Caki2 (cell line): ENCODE measurements around the gene ALDOA. TPM values are rescaled to one million over a fixed set of nuclear protein-coding genes. Genes with fewer than 3 reads are reported as not detected.
"Not testable (repeated sequence)": the region's sequence is repeated elsewhere in the genome, so short reads cannot be mapped to it uniquely, and the experiment has no call there.

ENCODE experiments used
- DNase-seq: peaks from one replicate; pipeline ENCODE4 v3.0.0-alpha.2; 2015; ENCODE audit warnings: low read depth
- in situ Hi-C: cut with HindIII; loops from 2 replicates; pipeline ENCODE4 v1.10.0; 2016; ENCODE audit warnings: low sequenced_read_pairs, low pct_unique_long_range_greater_than_20kb, mixed read lengths
- total RNA-seq: library from RNA; depleted of rRNA; stranded (reverse); fragments of >200 nt; shearing (Covaris generic); gene quantifications from 2 replicates; pipeline ENCODE4 v1.2.3, GENCODE V29; 2014; ENCODE audit warnings: low replicate concordance; rRNA removed

Gene ALDOA
- total RNA-seq: 1,849 and 1,917 TPM in 2 replicates

DNA sequence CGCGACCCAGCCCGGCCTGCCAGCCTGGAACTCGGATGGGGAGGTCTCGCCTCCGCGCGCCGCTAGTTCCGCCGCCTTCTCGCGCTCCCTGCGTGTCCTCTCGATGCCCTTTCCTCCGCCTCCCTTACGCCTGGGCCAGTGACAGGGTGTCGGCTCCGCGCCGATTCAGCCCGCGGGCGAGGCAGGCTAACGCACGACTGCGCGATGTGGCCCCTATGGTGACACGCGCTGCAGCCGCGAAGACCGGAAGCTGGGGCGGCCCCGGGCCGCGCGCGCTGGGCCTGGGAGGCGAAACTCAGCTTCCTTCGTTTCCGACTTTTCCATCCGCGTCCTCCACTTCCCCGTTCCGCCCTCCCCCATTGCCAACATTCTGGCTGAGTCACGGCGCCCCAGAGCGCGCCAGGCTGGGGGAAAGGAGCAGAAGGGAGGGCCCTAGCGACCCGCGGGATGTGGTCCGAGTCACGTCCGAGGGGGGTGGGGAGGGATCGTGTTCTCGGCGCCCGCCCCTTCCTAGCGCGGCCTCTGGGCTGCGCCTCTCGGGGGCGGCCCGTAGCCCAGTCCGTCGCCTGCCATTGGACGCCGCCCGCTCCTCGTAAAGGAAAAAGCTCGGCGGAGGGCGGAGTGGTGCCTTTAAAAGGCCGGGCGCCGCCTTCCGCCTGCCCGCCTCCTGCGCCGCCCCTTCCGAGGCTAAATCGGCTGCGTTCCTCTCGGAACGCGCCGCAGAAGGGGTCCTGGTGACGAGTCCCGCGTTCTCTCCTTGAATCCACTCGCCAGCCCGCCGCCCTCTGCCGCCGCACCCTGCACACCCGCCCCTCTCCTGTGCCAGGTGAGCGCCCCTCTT lies at the start of gene ALDOA:
TSS of gene ALDOA (plus strand) at position 659 of the 841 bp plus-strand sequence. CDS start 1,138 bp downstream, outside the sequence.
- DNase-seq: peak; percentile 100
- in situ Hi-C loops: no loop called here

GRCh38 chr16:30016555-30017276 lies 48.8 kb upstream of the ALDOA start:
- DNase-seq: no peak

GRCh38 chr16:30017277-30017656 lies 48.3 kb upstream of the ALDOA start:
- in situ Hi-C loops: no loop called here
- DNase-seq: no peak

More at GRCh38 chr16:30016555-30017276, 48.8 kb upstream of the ALDOA start:
- in situ Hi-C loops: no loop called here

- in situ Hi-C loops, DNase-seq: not testable (repeated sequence)
Observed at GRCh38 chr16:30017937-30018336, 47.6 kb upstream of the ALDOA start.

DNA sequence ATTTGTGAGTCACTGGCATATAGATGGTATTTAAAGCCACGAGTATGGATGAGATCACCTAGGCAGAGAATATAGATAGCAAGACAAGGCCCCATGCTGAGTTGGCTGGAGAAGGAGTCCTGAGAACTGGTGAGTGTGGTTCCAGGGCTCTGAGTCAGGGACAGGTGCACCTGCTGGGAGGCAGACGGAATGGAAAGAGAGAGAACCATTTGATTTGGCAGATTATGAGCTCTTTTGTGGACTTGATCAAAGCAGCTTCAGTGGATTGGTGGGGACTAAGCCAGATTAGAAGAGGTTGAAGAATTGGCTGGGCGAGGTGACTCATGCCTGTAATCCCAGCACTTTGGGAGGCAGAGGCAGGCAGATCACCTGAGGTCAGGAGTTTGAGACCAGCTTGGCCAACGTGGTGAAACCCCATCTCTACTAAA lies 46.8 kb upstream of the ALDOA start:
- in situ Hi-C loops: no loop called here
- DNase-seq: no peak

- no peak for DNase-seq
- in situ Hi-C loops: no loop called here
Observed at GRCh38 chr16:30022887-30023286, 42.7 kb upstream of the ALDOA start, which contains the start of gene C16orf92. C16orf92 (plus strand) TSS chr16:30023198; CDS start chr16:30023341, 143 bp downstream.

GRCh38 chr16:30023586-30023985 lies 42.0 kb upstream of the ALDOA start:
- no peak for DNase-seq
- in situ Hi-C loops: no loop called here

GRCh38 chr16:30024451-30024850 lies 41.1 kb upstream of the ALDOA start:
- in situ Hi-C loops: no loop called here
- DNase-seq: no peak

GRCh38 chr16:30025156-30025555 lies 40.4 kb upstream of the ALDOA start:
- in situ Hi-C loops: no loop called here
- no peak for DNase-seq

GRCh38 chr16:30025574-30025973 lies 40.0 kb upstream of the ALDOA start:
- in situ Hi-C loops: no loop called here
- no peak for DNase-seq

DNA sequence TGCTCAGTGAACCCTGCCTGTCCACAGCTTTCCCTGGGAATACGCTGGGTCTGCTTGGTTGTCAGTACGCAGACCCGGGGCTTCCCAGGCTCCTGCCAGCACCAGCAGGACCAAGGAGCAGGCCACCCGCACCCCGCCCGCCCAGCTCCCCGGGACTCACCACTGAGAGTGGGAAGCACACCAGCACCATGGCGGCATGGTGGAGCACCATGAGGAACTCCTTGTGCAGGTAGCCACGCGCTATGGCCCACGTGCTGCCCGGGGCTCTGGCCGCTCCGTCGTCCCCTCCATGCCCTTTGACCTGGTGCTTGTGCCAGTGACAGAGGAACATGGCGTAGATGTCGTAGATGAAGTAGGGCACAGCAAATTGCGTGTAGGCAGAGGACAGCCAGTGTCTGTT lies 39.1 kb upstream of the ALDOA start:
- DNase-seq: no peak
- in situ Hi-C loops: no loop called here

GRCh38 chr16:30027588-30028437 lies 37.7 kb upstream of the ALDOA start:
- DNase-seq: no peak
- in situ Hi-C loops: no loop called here

GRCh38 chr16:30028438-30029076 lies 37.0 kb upstream of the ALDOA start:
- in situ Hi-C loops: no loop called here
- DNase-seq: peak; percentile 49

- in situ Hi-C loops: no loop called here
Observed at GRCh38 chr16:30030011-30030685, 35.4 kb upstream of the ALDOA start.

GRCh38 chr16:30030841-30031413 lies 34.6 kb upstream of the ALDOA start, which contains the start of gene TLCD3B:
TLCD3B (minus strand) TSS chr16:30031271; CDS start chr16:30030527, 744 bp downstream.
- no peak for DNase-seq
- in situ Hi-C loops: no loop called here

More at GRCh38 chr16:30030011-30030685, 35.4 kb upstream of the ALDOA start:
- no peak for DNase-seq

DNA sequence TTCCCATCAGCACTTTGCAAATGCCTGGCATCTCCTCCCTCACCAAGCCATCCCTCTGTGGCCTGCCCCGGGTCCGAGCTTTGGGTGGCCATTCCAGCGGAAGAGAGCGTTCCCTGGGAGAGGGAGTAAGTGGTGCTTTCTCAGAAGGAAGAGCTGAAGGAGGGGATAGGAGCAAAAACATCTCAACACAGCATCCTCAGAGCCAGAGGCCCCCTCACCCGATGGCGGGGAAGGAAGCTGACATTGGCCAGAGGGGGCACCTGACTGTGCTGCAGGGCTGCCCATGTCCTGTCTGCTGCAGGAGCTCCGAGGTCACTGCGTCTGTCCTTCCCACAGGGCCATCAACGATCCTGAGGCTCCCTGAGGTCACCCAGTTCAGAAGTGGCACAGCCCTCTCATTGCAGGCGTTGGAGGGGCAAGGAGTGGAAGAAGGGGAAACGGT lies 34.1 kb upstream of the ALDOA start:
- in situ Hi-C loops: no loop called here
- DNase-seq: no peak
